HL-60/S4 (cell line): ENCODE data around the gene SH3PXD2A.
"Not testable (repeated sequence)": the region's sequence is repeated elsewhere in the genome, so short reads cannot be mapped to it uniquely, and the experiment has no call there.

ENCODE experiments used
- in situ Hi-C: fragments of 300-500 bp; cut with MboI; formaldehyde crosslinking; loops from 2 replicates; pipeline ENCODE4 v1.14.3; 2022; ENCODE audit warnings: low sequenced_read_pairs

Gene SH3PXD2A

GRCh38 chr10:103636492-103636891 is 218.9 kb downstream of the SH3PXD2A start:
- in situ Hi-C loops = no loop called here

DNA sequence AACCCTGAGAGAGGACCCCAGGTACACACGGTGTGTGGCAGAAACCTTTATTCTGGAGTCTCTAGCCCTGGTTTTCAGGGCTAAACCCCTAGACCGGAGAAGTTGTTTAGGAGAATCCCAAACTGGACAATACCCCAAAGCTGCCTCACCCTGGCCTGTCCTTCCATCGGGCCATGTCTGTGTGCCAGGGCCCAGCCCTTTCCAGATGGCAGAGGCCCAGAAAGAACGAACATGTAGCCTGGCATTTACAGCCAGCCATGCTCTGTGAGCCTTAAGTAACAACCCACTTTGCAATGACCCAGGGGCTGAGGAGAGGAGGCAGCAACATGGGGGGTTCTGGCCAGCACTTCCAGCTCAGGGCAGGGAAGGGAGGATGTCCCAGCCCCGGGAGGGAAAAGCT is 219.8 kb downstream of the SH3PXD2A start:
- in situ Hi-C loops = no loop called here

DNA sequence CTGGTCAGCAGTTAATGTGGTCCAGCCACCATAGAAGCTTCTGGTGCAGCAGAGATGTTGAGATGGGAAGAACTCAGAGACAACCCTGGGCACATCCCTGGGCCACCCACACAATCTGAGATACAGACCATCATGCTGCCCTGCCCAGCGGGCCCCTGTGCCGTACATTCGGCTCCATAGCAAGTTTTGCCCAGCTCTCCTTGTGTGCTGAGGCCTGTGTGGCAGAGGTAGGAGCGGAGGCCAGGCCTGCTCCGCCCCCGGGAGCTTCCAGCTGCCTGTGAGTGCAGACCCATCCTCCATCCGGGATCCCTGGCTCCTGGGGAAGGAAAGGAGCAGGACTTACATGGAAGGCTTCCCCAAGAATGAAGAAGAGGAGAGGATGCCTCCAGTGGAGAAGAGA is 221.5 kb downstream of the SH3PXD2A start:
- in situ Hi-C loops = no loop called here

- in situ Hi-C loops = not testable (repeated sequence)
Observed at GRCh38 chr10:103632871-103633270, 222.5 kb downstream of the SH3PXD2A start.

GRCh38 chr10:103632247-103632642 is 223.1 kb downstream of the SH3PXD2A start:
- in situ Hi-C loops = no loop called here

DNA sequence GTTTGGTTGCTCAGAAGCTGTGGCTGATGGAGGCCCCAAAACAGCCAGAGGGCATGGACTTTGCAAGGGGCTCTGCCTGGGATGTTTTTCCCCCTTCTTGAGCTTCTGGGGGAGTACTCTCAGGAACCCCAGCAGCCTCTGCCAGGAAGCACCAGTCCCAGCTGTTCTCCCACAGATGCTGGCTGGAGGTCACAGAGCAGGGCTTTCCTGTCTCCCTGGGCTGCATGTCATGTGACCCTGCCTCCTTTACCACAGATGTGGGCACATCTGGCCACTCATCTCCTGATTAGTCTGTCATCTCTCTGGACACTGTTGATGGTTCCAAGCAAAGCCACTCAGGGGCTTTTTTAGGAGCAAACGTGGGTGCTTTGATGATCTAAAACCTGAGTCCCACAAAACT is 225.2 kb downstream of the SH3PXD2A start:
- in situ Hi-C loops = no loop called here

- in situ Hi-C loops = no loop called here
Observed at GRCh38 chr10:103629581-103629980, 225.8 kb downstream of the SH3PXD2A start.

GRCh38 chr10:103627893-103628292 is 227.5 kb downstream of the SH3PXD2A start:
- in situ Hi-C loops = no loop called here

DNA sequence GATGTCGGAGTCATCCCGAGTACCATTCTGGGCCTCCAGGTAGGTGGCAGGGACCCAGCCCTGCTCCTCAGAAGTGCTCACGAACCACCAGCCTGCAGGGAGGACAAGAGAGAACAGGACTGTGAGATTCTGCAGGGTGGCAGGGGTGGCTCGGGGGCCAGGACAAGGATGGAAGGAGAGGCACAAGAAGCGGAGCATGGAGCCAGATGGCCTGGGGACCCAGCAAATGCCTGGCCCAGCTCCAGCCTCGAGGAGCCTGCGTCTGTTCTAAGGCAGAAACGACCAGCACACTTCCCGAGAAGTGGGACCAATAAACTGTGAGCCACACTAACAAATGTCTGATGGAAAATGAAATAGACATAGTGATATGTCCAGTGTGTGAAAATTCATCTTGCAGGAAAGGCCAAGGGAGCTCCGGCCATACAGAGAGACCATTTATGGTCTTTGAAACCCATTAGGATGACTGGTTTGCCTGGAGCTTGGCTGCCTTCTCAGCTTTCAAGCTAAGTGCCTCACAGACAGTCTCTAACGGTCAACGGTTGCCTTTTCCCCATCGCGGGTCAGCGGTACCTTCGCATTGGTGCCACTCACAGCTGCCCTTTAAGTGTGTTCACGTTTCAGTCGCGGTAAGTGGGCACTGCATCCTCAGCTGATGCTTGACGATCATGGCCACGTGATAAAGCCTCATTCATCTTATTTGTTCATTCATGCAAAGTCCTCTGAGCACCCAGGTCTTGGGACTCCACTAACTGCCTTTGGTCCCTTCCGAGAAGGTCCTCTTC is 228.1 kb downstream of the SH3PXD2A start:
- in situ Hi-C loops = no loop called here

DNA sequence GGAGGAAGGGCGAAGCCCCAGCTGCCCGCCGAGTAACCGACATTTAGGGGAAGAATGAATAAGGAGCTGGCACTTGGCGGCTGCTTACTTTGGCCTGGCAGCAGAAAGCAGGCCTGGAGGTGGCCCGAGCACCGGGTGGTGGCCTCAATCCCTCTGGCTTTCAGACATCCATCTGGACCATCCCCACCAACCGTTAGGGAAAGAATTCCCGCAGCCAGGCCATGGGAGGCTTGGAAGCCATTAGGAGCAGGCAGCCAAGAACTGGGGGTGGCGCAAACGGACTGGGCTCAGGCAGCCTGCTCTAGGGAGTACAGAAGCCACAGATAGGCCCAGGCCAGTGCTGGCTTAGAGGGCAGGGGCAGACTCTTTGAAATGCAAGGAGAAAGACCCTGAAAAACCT is 229.2 kb downstream of the SH3PXD2A start:
- in situ Hi-C loops = no loop called here

DNA sequence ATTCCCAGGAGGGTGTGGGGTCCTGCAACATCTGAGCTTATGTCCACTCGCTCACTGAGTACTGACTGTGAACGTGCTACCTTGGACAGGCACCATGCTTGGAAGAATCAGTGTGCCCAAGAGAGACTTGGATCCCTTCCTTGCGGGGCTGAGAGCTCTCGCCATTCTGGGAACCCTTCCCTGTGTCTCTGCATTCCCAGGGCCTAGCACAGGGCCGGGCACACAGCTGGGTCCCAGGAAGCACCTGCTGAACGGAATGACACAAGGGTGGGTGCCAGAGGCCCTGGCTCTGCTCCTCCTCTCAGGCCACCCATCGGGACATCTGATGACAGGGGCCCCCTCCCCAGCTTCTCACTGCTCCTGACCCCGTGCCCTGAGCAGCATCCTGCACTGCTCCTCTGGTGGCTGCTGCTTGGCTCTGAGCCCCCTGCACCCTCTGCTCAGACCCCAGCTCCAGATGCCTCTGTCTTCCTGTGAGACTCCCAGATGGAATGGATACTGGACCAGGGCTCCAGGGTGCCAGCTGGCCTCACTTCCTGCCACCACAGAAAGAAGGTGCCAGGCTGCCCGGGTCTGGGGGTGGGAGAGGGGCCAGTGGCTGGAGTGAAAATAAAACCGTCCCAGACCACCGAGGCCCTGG is 232.3 kb downstream of the SH3PXD2A start:
- in situ Hi-C loops = no loop called here

DNA sequence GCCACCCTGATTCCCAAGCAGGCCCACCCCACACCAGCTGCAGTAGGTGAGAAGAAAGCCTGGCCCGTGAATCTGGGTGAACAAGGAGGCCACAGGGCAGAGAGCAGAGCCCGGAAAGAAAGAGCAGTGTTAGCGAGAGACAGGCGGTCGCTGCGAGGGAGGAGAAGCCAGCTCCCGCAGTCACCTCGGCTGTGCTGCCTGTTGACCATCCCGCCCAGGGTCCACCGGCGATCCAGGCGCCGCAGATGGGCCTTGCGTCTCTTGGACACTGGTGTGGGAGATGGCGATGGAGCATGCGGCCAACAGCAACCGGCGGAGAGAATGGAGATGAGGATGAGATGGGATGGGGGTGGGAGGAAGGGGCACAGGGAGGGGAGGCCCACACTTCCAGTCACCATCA is 233.1 kb downstream of the SH3PXD2A start:
- in situ Hi-C loops = no loop called here

DNA sequence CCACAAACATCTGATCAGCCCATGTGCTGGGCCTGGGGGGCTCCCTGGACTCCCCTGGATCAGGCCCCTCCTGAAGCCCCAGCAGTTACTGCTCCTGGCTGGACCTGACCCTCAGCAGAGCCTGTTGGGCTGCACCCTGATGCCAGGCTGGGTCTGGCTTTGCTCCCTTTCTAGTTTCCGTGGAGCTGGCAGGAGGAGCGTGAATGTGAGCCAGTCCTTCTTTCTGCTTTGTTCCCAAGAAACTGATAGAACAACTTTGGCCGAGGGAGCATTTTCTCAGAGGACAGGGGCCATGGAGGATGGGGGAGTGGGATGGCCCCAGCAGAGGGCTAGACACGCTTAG is 233.6 kb downstream of the SH3PXD2A start:
- in situ Hi-C loops = no loop called here

- in situ Hi-C loops = no loop called here
Observed at GRCh38 chr10:103620891-103621782, 234.2 kb downstream of the SH3PXD2A start.

DNA sequence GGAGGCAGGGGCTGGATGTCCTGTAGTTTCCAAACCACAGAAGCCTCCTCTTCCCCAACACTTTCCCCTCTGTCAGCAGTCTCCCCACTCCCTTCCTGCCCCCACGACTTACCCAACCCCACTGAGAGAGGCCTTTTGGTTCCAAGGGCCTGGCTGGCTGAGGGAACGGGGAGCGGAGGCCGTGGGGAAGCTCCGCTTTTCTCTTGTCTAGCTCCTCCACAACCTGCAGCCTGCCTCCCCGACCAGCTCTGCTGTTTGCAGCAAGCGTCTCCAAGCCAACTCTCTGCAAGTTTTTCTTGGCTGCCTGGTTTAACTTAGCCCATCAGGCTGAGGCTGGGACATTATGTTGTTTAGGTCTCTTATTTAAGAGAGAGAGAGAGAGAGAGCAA is 235.0 kb downstream of the SH3PXD2A start:
- in situ Hi-C loops = no loop called here

GRCh38 chr10:103619424-103620351 is 235.7 kb downstream of the SH3PXD2A start:
- in situ Hi-C loops = no loop called here

- in situ Hi-C loops = no loop called here
Observed at GRCh38 chr10:103618575-103619423, 236.6 kb downstream of the SH3PXD2A start.

- in situ Hi-C loops = no loop called here
Observed at GRCh38 chr10:103617602-103618385, 237.6 kb downstream of the SH3PXD2A start.
